Ishikawa (cell line): ENCODE results near the gene ARHGEF1.

ENCODE experiments used
- EP300 ChIP-seq: IDR thresholded peaks from 2 replicates; pipeline ENCODE4 v1.6.1; 2012; ENCODE audit warnings: borderline replicate concordance
- NFIC ChIP-seq: IDR thresholded peaks from 2 replicates; pipeline ENCODE4 v1.6.1; 2012
- TAF1 ChIP-seq: IDR thresholded peaks from 2 replicates; pipeline ENCODE4 v1.6.1; 2012; ENCODE audit warnings: low read depth, mild to moderate bottlenecking
- YY1 ChIP-seq: IDR thresholded peaks from 2 replicates; pipeline ENCODE4 v1.6.1; 2012; ENCODE audit warnings: low read depth
- TF ChIP-seq, protein P1 (sequence below): IDR thresholded peaks from 2 replicates; pipeline ENCODE4 v1.6.1; 2012; ENCODE audit warnings: low read depth, mild to moderate bottlenecking

GRCh38 chr19:41912899-41913537 is 30.0 kb downstream of the ARHGEF1 start:
- no peak for TF ChIP-seq EP300
- TF ChIP-seq, protein P1, sequence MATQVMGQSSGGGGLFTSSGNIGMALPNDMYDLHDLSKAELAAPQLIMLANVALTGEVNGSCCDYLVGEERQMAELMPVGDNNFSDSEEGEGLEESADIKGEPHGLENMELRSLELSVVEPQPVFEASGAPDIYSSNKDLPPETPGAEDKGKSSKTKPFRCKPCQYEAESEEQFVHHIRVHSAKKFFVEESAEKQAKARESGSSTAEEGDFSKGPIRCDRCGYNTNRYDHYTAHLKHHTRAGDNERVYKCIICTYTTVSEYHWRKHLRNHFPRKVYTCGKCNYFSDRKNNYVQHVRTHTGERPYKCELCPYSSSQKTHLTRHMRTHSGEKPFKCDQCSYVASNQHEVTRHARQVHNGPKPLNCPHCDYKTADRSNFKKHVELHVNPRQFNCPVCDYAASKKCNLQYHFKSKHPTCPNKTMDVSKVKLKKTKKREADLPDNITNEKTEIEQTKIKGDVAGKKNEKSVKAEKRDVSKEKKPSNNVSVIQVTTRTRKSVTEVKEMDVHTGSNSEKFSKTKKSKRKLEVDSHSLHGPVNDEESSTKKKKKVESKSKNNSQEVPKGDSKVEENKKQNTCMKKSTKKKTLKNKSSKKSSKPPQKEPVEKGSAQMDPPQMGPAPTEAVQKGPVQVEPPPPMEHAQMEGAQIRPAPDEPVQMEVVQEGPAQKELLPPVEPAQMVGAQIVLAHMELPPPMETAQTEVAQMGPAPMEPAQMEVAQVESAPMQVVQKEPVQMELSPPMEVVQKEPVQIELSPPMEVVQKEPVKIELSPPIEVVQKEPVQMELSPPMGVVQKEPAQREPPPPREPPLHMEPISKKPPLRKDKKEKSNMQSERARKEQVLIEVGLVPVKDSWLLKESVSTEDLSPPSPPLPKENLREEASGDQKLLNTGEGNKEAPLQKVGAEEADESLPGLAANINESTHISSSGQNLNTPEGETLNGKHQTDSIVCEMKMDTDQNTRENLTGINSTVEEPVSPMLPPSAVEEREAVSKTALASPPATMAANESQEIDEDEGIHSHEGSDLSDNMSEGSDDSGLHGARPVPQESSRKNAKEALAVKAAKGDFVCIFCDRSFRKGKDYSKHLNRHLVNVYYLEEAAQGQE = no peak
- no peak for TF ChIP-seq NFIC
- TF ChIP-seq TAF1 = no peak
- TF ChIP-seq YY1 = no peak
